IPS-NIHi7 (cell line): Measurements from ENCODE around the gene HOXB9.
A peak's percentile ranks its signal among the peaks of the same experiment; 100 is the strongest.

Source experiments
- DNase-seq: peaks from one replicate; pipeline ENCODE4 v3.0.0; 2012; ENCODE audit warnings: mixed read lengths; ENCODE audit errors: extremely low spot score

The HOXB9 gene

DNA sequence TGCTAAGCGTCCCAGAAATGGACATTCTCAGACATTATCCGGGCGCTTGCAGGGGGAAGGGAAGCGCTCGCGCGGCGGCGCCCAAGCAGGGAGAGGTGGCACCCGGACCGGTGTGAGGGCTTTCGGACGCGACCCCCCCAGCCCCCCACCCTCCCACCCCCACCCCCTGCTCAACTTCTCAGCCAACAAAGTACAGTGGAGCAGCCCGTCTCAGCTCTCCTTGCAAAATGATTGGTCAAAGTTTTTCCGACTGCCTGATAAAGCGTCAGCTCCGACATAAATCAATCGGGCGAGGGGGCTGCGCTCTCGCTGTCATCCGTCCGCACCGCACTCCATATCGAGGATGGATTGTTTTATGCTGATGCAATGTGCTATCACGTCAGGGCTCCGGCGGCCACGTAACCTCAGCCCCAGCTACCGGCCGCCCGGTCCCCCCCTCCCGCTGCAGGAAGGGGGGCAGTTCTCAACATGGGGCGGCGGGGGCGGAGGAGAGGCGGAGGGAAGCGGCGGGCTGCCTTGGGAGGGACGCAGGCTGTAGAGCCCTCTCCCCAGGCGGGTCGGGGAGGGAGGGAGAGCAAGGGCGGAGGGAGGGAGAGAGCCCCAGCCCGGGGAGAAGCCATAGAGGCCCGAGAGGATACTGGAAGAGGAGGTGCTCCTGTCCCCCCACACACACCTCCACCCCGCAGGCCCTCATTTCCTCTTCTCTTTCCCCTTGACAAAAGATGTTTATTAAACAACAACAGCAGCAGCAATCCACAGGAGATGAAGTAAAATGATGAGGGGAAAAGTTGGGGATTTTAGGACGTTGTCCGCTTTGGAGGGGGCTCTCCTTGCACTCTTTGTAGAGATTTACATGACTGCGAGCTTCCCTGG, at the start of gene HOXB9:
HOXB9 (minus strand) TSS at position 114 of the 873 bp plus-strand sequence; CDS start at position 25, 89 bp downstream.
- DNase-seq: peak; percentile 68

DNA sequence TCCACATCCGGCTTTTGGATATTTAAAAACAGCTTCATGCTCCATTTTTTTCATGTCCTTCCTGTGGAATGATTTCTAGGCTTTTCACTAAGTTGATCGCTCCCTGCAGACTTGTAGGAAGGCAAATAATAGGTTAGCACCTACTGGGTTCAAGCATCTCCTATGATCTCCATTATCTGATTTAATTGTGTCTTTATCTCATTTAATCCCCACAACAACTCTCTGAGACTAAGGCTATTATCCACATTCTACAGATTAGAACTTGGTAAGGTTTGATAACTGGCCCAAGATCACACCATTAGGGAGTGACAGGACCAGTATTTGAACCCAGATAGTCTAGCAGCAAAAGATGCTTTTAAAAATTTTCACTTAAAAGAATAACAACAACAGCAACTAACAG, 46.2 kb upstream of the HOXB9 start:
- no peak for DNase-seq

DNA sequence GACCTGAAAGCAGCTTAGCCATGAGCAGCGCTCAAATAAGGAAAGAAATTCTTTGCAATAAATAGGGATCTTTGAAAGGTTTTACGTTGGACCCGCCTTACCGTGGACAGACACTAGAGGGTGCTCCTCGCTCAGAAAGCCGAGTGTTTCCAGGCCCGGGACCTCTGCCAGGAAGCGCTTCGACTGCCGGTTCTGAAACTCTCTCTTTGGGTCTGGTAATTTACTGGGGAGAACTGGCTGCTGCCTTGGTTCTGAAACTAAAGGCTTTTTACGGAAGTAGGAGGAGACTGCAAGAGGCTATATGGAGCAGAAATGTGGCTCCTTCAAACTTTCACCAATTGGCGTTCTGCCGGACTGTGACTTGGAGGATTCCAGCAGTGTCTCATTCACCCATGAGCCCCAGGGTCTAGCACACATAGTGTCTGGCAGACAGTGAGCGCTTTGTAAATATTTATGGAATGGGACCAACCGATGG, 45.6 kb upstream of the HOXB9 start:
- peak; percentile 76 for DNase-seq

DNA sequence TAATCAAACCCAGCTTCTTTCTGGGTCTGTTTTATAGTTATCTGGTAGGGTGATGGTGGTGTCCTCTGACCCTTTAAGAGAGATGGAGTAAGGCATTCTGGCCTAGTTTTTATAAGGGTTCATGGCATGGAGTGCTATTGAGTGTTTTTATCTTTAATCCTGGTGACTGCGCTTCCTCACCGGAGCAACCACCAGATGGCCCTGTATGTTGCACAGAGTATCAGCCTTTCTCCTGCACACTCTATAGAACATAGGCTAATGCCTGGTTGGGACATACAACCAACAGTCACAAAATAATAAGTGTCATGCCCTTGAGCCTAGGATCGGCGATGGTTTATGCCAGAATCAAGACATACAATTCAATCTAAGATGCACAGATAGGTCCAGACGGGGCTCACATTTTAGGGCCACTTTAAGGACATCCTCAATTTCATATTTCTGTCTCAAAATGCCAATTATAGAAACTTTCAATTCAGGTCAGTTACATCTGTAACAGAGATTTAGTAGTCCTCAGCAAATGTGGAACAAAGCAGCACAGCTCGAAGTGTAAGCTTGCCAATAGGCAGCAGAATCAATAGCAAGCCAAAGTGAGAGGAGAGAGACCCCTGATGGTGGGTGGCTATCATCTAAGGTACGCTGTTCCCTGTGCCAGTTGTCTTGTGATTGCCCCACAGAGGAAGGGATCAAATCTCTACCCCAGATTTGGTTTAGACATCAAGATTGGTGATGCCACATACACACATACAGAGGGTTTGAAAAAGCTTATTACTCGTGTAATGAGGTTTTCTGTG, 37.2 kb upstream of the HOXB9 start:
- DNase-seq: peak; percentile 50

DNA sequence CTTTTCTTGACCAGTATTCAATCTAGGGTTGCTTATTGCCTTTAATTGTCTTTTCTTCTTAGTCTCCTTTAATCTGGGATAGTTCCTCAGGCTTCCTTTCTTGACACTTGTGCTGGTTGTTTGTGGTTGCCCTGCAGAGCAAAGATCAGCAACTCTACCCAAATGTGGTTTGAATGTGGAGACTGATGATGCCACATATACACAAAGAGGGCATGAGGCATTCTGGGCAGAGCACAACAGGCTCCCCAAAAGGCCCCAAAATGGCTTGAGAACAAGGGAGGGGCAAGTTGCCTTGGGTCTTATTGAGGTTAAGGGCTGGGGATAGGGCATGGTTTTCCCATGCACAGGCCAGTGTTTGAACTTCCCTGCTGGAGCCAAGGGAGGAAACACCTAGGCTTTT, 29.8 kb upstream of the HOXB9 start:
- no peak for DNase-seq

DNA sequence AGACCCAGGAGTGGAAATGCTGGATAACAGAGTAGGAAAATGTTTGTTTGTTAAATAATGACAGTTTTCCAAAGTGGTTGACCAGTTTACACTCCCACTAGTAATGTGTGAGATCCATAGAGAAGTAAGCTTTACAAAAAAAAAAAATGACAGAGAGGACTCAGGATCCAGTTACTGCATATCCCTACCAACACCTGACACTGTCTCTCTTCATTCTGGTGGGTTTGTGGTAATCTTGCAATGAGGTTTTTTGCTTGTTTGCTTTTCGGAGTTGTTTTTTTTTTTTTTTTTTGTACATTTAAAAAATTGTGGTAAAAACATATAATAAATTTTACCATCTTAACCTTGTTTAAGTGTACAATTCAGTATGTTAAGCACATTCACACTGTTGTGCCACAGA, 23.6 kb upstream of the HOXB9 start:
- DNase-seq: no peak

DNA sequence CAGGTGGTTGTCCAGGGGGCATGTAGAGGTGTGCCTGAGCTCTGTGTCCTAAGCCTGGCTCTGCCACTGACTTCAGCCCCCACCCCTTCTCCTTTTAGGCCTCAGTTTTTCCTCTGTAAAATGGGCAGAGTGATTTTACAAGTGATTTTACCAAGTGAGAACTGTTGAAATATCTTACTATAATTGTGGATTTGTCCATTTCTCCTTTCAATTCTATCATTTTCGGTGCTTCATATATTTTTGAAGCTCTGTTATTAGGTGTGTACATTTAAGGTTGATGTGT, 21.7 kb upstream of the HOXB9 start:
- DNase-seq: no peak

DNA sequence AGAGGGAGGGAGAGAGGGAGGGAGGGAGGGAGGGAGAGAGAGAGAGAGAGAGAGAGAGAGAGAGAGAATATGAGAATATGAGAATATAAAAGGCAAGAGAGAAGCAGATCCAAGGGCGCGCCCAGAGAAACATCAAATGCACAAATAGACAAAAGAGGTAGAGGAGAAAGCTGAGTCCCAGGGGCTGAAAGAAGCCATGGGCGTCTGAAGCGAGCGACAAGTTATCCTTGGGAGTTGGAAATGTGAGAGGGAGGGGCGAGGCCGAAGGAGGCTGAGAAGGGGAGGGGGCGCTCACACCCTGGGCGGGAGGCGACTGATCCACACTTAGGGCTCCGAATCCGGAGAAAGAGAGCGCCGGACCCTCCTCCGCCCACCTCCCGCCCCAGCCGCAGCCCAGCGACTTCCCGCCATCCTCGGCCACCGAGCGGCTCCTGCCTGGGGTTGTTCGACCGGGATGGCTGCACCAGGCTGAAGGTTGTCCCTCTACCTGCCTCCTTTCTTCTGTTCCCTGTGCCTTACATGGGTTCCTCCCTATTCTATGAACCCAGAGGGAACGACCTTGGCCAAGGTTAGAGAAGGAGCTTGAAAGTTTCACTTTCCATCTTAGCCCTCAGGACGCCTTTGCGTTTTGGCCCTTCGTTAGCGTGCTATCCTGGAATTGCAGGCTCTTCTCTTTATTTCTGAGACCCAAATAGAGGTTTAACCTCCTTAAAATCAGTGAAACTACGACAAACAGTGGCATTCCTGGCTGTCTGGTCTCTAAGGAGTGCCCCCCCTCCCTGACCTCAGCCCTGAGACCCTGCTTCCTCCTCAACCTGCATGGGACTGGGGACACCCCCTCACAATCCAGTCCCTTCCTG, 21.2 kb upstream of the HOXB9 start:
- peak; percentile 71 for DNase-seq

DNA sequence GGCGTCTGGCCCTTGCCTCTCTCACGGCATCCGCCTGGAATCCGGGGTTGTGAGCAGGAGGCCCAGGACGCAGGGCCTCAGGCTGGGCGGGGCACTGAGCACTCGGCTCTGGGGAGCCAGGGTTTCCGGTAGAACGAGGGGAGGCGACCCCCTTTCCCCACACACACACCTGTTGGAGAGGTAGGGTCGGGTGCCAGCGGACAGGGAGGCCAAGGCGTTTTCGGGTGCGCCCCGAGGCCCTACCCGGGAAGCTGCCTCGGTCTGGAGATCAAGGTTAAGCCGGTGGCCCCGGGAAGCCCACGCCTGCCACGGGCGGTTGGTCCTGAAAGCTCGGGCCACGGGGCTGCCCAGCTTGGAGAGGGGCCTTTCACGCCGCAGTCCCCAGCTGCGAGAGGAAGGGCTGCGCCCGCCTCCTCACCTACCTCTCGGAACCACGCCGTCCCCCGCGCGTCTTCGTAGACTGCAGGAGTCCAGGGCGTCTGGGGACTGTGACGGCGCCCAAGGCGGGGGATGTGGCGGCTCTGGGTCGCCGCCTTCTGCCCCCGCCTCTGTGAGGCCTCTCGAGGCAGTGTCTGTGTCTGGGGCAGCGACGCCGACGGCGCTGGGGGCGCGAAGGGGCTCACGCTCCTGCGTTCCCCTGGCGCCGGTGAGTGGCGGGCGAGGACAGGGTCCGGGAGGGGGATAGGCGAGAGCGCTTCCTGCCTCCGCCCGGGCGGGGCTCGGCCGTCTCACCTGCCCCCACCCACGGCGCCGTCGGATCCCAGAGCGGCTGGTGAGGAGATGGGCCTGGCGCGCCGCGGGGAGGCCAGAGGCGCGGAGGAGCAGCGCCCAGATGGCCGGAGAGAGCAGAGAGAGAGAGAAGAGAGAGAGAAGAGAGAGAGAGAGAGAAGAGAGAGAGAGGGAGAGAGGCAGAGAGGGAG, 20.3 kb upstream of the HOXB9 start:
- peak; percentile 51 for DNase-seq

DNA sequence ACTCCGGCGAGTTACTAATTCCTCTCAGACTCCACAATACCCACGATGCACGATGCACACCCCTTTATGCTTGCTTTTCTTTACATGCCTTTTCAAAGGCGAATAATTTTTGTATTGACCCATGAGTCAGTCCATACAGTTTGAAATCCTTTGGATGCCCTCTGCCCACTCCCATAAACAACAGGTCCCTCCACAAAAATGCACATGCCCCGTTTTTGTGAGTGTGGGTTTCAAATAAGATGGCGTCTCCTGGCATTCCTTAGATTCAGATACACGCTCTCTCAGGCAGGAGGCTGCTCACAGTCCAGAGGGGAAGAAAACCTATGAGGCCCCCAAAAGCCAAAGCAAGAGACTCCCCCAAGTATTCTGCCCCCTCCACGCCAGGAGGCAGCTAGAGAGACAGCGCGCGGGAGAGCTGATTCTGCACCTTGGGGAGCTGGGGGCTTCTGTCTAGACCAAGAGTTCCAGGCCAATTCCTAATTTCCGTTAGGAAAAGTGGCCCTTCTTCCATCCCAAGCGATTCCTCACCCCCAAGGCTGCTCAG, 19.6 kb upstream of the HOXB9 start:
- no peak for DNase-seq

DNA sequence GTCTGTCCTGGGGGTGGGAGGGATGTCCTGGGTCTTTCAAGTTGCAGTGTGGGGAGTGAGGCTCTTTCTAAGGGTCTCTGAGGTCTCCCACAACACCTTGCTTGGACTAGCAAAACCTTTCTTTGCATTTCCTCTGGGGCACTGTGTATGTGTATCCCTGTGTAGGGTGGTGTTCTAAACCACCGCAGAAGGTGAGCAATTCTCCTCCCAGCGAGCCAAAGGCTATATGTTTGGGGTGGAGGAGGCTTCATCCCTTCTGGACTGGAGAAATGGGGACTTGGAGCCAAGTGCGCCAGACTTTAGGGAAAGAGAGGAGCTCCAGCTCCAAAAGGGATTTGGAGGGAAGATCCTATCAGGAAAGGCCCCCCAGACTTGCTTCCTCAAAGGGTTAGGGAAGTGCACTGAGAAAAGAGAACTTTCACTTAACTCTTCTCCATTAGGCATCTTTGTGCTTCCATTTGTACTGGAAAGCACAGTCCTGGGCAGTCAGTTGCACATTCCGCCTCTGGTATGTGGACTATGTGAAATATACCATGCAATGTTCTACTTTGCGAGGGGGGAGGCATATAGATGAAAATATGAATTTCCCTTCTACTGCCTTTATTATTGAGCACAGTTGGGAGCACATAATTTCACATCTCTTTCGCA, 18.9 kb upstream of the HOXB9 start:
- no peak for DNase-seq

DNA sequence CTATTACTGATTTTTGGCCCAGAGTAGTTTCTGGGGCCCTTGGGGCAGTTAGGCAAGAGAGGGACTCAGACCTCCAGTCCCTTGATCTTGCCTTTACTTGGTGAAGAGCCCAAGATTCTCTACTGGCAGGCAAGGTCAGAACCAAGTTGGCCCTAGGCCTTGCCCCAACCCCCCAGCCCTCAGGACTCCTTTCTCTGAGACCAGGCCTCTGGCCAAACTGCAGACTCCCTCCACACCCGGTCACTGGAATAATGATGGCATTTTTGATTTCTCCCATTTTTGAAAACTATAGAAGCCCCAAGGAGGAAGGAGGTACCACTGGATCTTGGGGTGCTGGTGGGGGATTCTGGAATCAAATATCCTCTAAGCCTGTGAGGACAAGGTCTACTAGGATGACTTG, 18.0 kb upstream of the HOXB9 start:
- DNase-seq: no peak

DNA sequence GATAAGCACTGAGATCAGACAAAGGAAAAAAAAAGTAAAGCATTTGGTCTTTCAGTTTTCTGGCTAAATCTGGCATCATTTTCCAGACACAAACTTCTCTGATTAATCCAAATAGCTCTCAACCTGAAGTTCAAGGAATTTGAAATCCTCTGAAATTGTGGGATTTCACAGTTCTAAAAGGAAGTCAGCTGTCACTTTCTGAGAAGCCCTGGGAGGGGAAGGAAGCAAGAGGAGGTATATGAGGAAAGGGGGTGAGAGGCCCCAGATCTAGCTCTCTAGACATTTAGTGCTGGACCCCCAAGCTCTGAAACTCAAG, 17.5 kb upstream of the HOXB9 start:
- DNase-seq: no peak

DNA sequence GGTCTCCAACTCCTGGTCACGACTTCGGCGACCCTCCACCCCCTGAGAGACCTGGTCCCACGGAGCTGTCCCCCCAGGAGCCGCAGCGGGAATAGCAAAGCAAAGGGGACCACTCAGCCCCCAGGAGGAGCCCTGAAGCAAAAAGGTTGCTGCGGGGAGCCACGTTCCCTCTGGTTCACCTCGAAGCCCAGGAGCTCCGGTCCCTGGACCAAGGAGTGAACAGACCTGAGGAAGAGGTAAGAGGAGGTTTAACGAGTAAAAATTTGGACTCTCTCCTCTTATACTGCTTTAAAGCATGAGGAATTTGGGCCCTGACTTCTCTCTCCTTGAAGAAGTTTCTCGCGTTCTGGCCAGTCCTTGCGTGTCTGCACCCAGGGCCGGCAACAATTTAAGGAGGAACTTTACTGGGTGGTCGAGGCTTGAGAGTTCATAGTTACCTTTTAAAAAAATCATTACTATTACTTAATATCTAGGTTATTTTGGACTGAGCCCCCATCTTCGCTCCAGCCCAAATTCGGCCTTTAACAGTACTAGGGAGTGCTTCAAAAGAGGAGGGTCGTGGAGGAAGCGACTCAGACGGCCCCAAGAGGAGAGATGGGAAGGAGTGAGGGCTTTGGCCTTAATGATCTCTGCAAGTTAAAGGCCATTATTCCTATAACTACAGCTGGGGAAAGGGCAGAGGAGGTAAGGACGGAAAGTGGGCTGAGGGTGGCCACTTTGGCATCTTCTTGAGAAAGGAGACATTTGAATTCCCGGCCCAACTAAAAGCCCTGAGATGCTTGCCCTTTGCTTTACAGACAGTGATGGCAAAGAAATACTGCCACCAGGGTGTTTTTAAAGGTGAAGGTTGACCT, 16.9 kb upstream of the HOXB9 start:
- no peak for DNase-seq

DNA sequence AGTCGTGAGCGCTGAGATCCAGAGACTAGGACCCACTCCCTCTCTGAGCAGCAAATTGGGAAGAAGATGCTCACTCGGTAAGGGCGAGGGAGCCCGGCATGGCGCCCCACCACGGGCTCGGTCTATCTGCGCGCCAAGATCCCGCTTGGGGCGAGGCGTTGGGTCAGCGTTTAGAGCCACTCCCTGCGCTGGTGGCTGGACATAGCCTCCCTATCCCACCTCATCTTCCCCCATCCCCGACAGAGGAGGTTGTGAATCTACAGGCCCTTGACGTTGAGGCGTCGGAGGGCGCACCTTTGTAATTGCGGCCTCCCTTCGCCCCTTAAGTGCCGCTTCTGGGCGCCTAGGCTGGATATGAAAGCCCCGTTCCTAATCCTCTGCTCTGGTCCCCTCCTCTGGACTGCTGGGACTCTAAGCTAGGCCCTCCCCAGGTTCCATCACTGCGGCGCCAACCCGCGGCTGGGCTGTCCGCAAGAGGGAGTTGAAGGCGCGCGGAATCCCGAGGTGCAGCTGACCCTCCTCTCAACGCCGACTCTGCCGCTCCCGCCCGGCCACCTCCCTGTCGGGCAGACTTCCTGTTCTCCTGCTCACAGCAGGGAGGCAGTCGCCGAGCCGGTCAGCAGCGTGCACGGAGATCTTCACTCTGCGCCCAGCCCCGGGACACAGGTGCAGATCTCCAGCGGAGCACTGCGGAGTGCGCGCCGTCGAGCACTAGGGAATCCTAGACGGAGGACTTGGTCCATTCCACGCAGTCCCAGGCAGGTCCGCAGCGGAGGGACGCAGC, 16.1 kb upstream of the HOXB9 start:
- peak; percentile 80 for DNase-seq

DNA sequence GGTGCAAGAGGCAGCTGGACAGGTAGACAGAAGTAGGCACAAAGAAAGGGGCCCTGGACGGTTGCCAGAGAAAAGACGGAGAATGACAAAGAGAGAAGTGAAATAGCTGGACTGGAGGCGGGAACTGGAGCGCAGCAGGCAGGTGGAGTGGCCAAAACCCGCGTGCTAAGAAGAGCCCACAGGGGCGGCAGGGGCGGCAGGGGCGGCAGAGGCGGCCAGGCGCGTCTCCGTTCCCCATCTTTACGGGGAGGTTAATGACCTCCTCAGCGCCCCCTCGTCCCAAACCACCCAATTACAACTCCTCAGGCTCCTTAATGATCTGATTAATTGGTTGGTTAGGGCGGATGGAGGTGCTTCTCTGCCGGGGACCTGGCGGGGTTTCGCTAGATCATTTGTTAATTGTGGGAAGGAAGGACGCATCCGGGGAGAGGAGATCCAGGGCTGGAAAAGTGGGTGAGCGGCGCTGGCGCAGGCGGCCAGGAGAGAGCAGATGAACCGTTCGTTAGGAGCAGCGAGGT, 15.4 kb upstream of the HOXB9 start:
- DNase-seq: no peak

DNA sequence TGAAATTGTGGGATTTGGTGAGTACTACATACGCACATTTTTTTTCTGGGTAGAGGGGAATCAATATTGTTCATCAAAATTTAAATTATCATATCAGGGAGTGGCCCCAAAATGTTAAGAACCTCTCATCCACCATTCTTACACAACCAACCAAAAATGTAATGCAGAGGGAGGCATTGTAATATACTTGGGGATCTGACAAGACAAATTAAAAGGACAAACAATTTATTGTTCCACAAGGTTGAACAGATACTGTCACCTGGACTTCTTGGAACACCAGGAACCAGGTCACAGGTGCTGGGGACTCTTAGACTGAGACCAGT, 14.7 kb upstream of the HOXB9 start:
- DNase-seq: no peak

DNA sequence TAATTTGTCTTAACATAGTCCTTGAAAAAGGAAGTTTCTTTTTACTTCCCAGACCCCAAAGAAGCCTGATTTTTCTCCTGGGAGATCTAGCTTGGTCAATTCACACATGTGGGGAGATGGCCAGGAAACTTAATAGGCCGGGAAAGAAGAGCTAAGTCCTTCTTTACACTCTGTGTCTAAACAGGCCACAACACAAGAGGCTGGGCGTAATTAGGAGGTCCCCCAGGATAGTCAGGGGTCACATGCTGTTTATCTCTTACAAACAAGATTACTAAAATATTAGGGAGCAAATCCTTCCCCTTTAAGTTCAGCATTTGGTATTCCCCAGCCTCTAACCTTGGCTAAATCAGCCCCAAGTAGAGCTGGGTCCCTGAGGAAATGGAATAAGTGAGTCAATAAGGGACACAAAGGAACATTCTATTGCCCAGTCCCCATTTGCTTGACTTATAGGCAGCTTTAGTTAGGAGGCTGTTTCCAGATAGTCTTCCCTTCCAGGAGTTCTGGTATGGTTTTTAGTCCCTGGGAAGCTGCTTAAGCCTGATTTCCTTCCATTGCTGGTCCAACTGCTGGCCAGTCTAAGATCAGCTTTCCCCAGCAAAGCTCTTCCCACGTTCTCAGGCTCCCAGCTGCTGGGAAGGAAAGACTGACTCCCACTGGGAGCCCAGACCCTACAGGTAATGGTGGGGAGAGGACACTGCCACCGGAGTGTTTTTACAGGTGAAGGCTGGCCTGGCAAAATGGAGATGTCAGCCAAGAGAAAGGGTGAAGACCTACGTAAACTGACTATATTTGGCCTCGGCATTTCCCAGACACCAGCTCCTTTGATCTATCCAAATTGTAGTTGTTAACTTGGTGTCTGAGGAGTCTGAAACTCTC, 14.1 kb upstream of the HOXB9 start:
- no peak for DNase-seq
